Parathyroid adenoma (tissue), 2 donors: Measurements from ENCODE around the gene NOCT.

Experiments used
- H2AFZ ChIP-seq: fragments of 300-600 bp; sonication (generic); one replicate; pipeline ENCODE4 v1.7.0; 2017; ENCODE audit warnings: antibody characterized with exemption, mild to moderate bottlenecking
- H3K27ac ChIP-seq: fragments of 300-600 bp; sonication (generic); one replicate; pipeline ENCODE4 v1.7.0; 2017
- H3K27me3 ChIP-seq: fragments of 300-600 bp; sonication (generic); one replicate; pipeline ENCODE4 v1.7.0; 2017; ENCODE audit warnings: low read length; ENCODE audit not compliant: control insufficient read depth, insufficient read depth
- H3K36me3 ChIP-seq: fragments of 300-600 bp; sonication (generic); one replicate; pipeline ENCODE4 v1.7.0; 2017; ENCODE audit warnings: low read length; ENCODE audit not compliant: control insufficient read depth, insufficient read depth
- H3K4me1 ChIP-seq: fragments of 300-600 bp; sonication (generic); one replicate; pipeline ENCODE4 v1.7.0; 2017; ENCODE audit warnings: control low read depth
- H3K4me2 ChIP-seq: fragments of 300-600 bp; sonication (generic); one replicate; pipeline ENCODE4 v1.7.0; 2017; ENCODE audit warnings: low read length
- H3K4me3 ChIP-seq: fragments of 300-600 bp; sonication (generic); one replicate; pipeline ENCODE4 v1.7.0; 2017; ENCODE audit warnings: low read depth, low read length
- H3K79me2 ChIP-seq: fragments of 300-600 bp; sonication (generic); one replicate; pipeline ENCODE4 v1.7.0; 2017; ENCODE audit warnings: control low read depth
- H3K9ac ChIP-seq: fragments of 300-600 bp; sonication (generic); one replicate; pipeline ENCODE4 v1.7.0; 2017; ENCODE audit warnings: mild to moderate bottlenecking
- H3K9me3 ChIP-seq: fragments of 300-600 bp; sonication (generic); one replicate; pipeline ENCODE4 v1.7.0; 2017; ENCODE audit warnings: low read length; ENCODE audit not compliant: control insufficient read depth
- TF ChIP-seq, protein P1 (sequence below): fragments of 300-600 bp; sonication (generic); IDR thresholded peaks from one replicate; pipeline ENCODE4 v1.7.0; 2017; ENCODE audit warnings: antibody characterized with exemption, mild to moderate bottlenecking
- donor health status: primary hyperparathyroidism.

Gene NOCT

DNA sequence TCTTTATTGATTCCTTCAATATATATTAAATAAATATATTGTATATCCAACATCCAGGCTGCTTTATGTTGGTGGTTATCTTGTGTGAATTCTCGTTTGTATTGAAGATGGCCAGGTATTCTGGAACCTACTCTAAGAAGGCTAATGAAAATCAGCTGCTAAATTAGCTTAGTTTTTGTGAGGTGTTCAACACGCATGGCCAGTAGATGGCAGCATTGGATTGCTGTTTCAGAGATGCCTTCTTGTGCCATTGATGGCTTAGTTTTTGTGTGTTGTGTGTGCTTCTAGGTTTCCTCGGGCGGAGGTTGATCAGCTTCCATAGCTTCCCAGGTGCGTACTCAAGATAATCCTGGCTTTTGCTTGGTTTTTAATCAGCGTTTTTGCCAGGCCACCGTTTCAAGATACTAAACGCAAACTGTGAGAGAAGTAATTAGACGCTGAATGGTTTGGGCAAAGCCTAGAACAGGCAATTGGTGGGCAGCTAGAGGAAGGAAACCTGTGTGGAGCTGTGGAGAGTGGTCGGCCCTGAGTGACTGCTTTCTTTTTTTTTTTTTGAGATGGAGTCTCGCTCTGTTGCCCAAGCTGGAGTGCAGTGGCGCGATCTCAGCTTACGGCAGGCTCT lies 15.1 kb downstream of the NOCT start:
- H3K36me3 ChIP-seq, result no peaks in the 10 kb centered on the region
- peaks cover 3% of the 10 kb centered on the region for H3K4me1 ChIP-seq
- no peak overlapping the region for H3K9ac ChIP-seq
- no peak overlapping the region for H3K4me2 ChIP-seq
- no peak overlapping the region for H3K4me3 ChIP-seq
- peaks cover 3% of the 10 kb centered on the region for H3K79me2 ChIP-seq
- no peaks in the 10 kb centered on the region for H3K27me3 ChIP-seq
- H2AFZ ChIP-seq, result no peak overlapping the region
- H3K27ac ChIP-seq, result no peak overlapping the region
- TF ChIP-seq, protein P1, sequence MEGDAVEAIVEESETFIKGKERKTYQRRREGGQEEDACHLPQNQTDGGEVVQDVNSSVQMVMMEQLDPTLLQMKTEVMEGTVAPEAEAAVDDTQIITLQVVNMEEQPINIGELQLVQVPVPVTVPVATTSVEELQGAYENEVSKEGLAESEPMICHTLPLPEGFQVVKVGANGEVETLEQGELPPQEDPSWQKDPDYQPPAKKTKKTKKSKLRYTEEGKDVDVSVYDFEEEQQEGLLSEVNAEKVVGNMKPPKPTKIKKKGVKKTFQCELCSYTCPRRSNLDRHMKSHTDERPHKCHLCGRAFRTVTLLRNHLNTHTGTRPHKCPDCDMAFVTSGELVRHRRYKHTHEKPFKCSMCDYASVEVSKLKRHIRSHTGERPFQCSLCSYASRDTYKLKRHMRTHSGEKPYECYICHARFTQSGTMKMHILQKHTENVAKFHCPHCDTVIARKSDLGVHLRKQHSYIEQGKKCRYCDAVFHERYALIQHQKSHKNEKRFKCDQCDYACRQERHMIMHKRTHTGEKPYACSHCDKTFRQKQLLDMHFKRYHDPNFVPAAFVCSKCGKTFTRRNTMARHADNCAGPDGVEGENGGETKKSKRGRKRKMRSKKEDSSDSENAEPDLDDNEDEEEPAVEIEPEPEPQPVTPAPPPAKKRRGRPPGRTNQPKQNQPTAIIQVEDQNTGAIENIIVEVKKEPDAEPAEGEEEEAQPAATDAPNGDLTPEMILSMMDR, result peak; percentile 69
- no peaks in the 10 kb centered on the region for H3K9me3 ChIP-seq

DNA sequence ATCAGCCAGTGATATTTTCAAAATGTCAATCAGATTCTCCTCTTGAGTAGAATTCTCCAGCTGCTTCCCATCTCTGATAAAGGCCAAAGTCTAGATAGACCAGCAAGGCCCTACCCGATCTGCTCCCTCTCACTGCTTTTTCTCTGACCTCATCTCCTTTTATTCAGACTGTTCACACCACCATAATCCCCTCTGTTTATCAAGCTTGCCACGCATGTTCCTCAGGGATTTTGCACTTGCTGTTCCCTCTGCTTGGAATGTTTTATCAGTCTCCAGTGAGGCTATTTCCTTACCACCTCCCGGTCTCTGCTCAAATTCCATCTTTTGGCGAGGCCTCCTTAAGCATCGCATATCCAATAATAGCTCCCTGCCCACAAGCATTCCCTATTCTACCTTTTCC lies 20.1 kb downstream of the NOCT start:
- TF ChIP-seq, protein P1, result no peak
- Histone ChIP-seq H3K4me1 (peaks cover 3% of the 10 kb centered on the region), H3K9me3 (no peaks in the 10 kb centered on the region), H3K27ac (no peak overlapping the region), H3K4me3 (no peak overlapping the region), H3K79me2 (peaks cover 3% of the 10 kb centered on the region), H2AFZ (no peak overlapping the region), H3K36me3 (no peaks in the 10 kb centered on the region), H3K9ac (no peak overlapping the region), H3K4me2 (no peak overlapping the region), H3K27me3 (no peaks in the 10 kb centered on the region)

DNA sequence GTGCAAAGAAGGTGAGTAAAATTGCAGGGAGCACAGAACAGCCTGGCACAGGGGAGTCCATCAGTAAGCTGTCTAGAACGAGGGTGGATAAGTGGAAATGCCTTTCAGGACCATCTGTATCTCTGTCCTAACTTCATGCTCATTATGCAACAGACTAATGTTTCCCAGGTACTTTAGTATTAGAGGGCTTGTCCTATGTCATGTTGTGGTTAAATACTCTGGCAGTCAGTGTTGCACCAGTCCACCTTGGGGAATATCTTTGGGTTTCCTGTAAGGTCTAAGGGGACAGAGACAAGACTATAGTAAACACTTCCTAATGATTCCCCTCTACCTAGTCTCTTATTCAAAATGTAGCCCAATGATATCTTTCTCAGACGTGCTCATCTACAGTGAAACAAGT lies 21.3 kb downstream of the NOCT start:
- Histone ChIP-seq H3K79me2 (no peaks in the 10 kb centered on the region), H3K4me2 (no peak overlapping the region), H2AFZ (no peak overlapping the region), H3K4me1 (peaks cover 3% of the 10 kb centered on the region), H3K9me3 (no peaks in the 10 kb centered on the region), H3K27me3 (no peaks in the 10 kb centered on the region), H3K4me3 (no peak overlapping the region), H3K27ac (no peak overlapping the region), H3K9ac (no peak overlapping the region), H3K36me3 (no peaks in the 10 kb centered on the region)
- TF ChIP-seq, protein P1, result no peak

DNA sequence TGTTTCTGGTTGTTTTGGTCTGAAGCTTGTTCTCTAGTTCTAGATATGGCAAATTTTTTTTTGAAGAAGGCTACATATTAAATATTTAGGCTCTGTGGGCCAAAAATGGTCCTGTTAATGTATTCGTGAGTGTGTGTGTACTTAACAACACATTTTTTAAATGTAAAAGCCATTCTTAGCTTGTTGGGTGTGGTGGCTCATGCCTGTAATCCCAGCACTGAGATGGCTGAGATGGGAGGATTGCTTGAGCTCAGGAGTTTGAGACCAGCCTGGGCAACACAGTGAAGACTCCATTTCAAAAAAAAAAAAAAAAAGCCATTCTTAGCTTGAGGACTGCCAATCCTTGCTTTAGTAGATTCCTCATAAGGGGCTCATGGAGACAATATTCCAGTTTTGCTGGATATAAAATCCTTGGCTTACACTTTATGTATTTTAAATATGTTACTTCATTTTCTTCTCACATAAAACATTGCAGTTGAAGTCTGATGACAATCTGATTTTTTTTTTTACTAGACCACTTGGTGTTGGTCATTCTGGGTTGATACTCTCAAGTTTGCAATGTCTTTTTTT lies 23.4 kb downstream of the NOCT start:
- TF ChIP-seq, protein P1, result no peak
- Histone ChIP-seq H3K4me2 (no peak overlapping the region), H3K79me2 (no peaks in the 10 kb centered on the region), H3K9ac (no peak overlapping the region), H3K4me3 (no peak overlapping the region), H3K27ac (no peak overlapping the region), H2AFZ (no peak overlapping the region), H3K36me3 (no peaks in the 10 kb centered on the region), H3K27me3 (no peaks in the 10 kb centered on the region), H3K9me3 (no peaks in the 10 kb centered on the region), H3K4me1 (peaks cover 3% of the 10 kb centered on the region)

DNA sequence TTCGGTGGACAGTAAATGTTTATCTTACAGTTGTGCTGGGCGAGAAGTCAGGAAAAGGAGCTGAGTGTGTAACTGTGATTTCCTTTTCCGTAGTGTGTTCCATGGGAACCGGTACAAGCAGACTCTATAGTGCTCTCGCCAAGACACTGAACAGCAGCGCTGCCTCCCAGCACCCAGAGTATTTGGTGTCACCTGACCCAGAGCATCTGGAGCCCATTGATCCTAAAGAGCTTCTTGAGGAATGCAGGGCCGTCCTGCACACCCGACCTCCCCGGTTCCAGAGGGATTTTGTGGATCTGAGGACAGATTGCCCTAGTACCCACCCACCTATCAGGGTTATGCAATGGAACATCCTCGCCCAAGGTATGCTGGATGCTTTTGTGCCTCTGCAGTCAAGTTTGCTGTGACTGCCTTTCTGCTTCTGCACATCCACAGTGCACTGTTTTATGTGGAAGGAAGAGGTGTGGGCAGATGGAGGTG lies 27.4 kb downstream of the NOCT start:
- H3K9me3 ChIP-seq, result no peaks in the 10 kb centered on the region
- no peak overlapping the region for H3K4me2 ChIP-seq
- H3K27ac ChIP-seq, result no peak overlapping the region
- no peaks in the 10 kb centered on the region for H3K4me1 ChIP-seq
- no peaks in the 10 kb centered on the region for H3K27me3 ChIP-seq
- TF ChIP-seq, protein P1, result no peak
- no peak overlapping the region for H3K9ac ChIP-seq
- no peaks in the 10 kb centered on the region for H3K79me2 ChIP-seq
- no peak overlapping the region for H3K4me3 ChIP-seq
- no peaks in the 10 kb centered on the region for H3K36me3 ChIP-seq
- no peak overlapping the region for H2AFZ ChIP-seq
